GM18861 (cell line): Measurements from ENCODE around the gene PRICKLE3.
"Not testable (repeated sequence)": the region's sequence is repeated elsewhere in the genome, so short reads cannot be mapped to it uniquely, and the experiment has no call there.

Experiments used
- ATAC-seq: cut with Tn5 transposase; IDR thresholded peaks from one replicate; pipeline ENCODE4 v1.9.1; 2021; ENCODE audit not compliant: unreplicated experiment

Gene PRICKLE3

DNA sequence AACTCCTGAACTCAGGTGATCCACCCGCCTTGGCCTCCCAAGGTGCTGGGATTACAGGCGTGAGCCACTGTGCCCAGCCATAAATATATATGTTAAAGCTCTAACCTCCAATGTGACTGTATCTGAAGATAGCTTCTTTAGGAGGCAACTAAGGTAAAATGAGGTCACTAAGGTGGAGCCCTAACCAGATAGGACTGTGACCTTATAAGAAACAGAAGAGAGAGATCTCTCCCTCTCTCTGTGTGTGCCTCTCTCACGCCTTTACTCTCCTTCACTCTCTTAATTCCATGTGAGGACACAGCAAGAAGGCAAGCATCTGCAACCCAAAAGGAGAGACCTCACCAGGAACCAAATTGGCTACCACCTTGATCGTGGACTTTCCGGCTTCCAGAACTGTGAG lies 24.5 kb downstream of the PRICKLE3 start:
- ATAC-seq: no peak

DNA sequence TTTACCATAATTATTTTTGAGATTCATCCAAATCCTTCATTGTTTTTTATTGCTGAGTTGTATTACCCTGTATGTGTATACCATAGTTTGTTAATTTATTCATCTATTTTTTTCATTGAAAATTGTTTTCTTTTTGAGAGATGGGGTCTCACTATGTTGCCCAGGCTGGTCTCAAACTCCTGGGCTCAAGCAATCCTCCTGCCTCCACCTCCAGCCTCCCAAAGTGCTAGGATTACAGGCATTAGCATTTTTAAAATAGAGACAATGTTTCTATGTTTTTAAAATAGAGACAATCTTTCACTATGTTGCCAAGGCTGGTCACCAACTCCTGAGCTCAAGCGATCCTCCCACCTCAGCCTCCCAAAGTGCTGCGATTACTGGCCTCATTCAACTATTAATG lies 25.3 kb downstream of the PRICKLE3 start:
- ATAC-seq: no peak

GRCh38 chrX:49157194-49157593 lies 29.0 kb downstream of the PRICKLE3 start:
- no peak for ATAC-seq

DNA sequence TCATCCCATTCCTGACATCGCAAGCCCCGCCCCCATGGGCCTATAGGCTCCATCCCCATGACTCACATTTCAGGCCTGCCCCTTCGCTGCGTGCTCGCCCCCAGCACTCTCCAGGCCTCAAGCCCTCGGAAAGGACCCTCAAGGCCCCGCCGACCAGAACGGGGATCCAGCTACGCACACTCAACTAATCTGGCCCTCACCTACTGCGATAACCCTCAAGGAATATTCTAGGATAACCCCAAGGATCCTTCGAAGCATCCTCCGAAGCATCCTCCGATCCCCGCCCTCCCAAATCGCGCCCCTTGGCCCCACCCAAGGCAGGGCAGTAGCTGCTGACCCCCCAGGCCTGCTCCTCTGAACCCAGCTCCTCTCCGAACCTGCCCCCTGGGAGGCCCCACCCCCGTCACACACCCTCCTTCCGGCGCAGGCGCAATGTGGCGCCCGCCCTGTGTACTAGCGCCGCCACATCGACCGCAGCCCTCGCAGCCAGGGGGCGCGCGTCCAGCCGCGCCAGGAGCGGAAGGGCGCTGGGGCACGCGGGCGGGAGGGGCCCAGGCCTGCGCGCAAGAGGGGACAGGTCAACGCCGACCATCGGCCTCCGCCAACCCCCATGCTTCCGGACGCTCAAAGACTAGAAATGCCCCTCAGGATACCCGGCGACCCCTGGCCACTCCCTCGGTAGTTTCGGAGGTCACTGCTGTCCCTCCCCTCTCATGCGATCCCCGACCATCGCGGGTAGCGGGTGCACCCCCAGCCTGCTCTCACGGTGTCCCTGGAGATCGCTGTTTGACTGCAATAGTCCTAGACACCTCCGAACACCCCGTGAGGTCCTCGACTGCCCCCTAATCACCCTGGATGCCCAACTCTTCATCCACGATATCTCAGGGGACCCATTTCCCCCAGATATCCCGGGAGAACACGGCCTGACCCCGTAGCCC lies 30.0 kb downstream of the PRICKLE3 start:
- peak; percentile 74 for ATAC-seq

- ATAC-seq: no peak
Observed at GRCh38 chrX:49155243-49155899, 30.8 kb downstream of the PRICKLE3 start.

DNA sequence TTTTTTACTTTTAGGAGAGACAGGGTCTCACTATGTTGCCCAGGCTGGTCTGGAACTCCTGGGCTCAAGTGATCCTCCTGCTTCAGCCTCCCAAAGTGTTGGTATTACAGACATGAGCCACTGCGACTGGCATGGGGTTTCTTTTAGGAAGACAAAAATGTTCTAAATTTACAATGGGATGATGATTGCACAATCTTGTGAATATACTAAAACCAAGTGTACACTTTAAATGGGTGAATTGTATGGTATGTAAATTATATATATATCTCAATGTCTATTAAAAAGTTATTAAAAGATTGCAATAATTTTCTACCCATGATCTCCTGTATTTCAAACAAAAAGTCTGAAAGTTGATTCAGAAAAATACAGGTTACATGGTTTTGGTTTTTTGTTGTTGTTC lies 32.7 kb downstream of the PRICKLE3 start:
- ATAC-seq: no peak

GRCh38 chrX:49149291-49149690 lies 36.9 kb downstream of the PRICKLE3 start:
- ATAC-seq: not testable (repeated sequence)

GRCh38 chrX:49148390-49149100 lies 37.6 kb downstream of the PRICKLE3 start:
- not testable (repeated sequence) for ATAC-seq

- no peak for ATAC-seq
Observed at GRCh38 chrX:49147936-49148335, 38.2 kb downstream of the PRICKLE3 start.

DNA sequence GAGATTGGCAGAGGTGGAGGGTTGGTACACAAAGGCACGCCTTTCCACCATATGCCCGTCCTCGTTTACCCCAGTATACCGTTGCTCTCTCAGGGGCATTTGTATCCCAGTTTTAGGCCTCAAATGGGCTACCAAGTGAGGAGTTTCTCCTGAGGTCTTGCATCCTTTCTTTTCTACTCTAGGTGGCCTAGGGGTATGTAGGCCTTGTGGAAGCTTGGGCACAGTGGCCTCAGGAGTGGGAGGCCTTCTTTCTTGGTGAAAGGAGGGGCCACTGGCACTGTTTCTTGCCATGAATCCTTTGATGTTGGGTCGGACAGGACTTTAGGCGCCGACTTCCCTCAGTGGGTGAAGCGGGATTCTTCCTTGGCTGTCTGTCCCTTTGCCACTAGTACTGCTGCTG lies 38.9 kb downstream of the PRICKLE3 start:
- no peak for ATAC-seq

DNA sequence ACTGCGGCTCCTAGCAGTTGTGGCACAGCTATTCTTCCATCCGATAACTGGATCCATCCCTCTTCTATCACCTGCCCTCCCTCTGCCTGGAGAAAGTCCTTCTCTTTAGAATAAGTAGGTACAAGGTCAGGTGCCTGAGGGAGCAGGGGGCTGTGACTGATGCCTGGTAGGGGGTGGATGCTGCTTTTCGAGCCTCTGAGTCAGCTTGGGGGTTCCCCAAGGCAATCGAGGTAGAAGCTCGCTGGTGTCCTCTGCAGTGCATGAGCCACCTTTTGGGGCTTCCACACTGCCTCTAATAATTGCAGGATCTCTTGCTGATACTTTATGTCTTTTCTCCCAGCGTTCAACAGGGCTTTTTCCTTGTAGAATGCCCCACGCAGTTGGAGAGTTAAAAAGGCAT lies 43.0 kb downstream of the PRICKLE3 start:
- ATAC-seq: not testable (repeated sequence)

DNA sequence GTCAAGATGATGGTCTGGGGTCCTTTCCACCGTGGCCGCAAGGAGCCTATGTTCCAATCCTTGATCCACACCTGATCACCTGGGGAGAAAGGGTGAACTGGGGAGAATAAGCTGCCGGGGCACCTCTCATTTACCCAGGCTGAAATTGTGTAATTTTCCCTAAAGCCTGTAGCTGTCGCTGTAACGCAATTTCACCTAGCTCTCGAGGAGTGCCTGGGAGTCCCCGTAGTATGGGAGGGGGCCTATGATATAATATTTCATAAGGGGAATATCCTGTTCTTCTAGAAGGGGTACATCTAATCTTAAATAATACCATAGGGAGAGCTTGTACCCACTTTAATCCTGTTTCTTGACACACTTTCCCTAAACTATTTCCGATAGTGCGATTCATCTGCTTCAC lies 43.9 kb downstream of the PRICKLE3 start:
- ATAC-seq: not testable (repeated sequence)

GRCh38 chrX:49139713-49140112 lies 46.5 kb downstream of the PRICKLE3 start:
- ATAC-seq: no peak

- ATAC-seq: no peak
Observed at GRCh38 chrX:49137492-49137891, 48.7 kb downstream of the PRICKLE3 start.

DNA sequence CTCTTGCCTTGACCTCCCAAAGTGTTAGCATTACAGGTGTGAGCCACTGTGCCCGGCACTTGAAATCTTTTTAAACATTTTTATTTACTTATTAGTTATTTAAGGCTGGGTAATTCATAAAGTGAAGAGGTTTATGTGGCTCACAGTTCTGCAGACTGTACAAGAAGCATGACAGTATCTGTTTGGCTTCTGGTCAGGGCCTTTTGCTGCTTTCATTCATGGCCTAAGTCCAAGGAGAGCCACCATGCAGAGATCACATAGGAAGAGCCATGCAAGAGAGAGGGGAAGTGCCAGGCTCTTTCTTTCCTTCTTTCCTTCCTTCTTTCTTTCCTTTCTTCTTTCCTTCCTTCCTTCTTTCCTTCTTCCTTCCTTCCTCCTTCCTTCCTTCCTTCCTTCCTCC lies 52.4 kb downstream of the PRICKLE3 start:
- ATAC-seq: no peak

DNA sequence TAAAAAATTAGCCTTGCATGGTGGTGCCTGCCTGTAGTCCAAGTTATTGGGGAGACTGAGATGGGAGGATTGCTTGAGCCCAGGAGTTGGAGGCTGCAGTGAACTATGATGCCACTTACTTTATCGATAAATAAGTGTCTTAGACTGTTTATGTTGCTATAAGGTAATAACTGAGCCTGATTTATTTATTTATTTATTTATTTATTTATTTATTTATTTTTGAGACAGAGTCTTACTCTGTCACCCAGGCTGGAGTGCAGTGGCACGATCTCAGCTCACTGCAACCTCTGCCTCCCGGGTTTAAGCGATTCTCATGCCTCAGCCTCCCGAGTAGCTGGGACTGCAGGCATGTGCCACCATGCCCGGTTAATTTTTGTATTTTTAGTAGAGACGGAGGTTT lies 53.9 kb downstream of the PRICKLE3 start:
- ATAC-seq: not testable (repeated sequence)

- no peak for ATAC-seq
Observed at GRCh38 chrX:49129427-49129826, 56.7 kb downstream of the PRICKLE3 start.

DNA sequence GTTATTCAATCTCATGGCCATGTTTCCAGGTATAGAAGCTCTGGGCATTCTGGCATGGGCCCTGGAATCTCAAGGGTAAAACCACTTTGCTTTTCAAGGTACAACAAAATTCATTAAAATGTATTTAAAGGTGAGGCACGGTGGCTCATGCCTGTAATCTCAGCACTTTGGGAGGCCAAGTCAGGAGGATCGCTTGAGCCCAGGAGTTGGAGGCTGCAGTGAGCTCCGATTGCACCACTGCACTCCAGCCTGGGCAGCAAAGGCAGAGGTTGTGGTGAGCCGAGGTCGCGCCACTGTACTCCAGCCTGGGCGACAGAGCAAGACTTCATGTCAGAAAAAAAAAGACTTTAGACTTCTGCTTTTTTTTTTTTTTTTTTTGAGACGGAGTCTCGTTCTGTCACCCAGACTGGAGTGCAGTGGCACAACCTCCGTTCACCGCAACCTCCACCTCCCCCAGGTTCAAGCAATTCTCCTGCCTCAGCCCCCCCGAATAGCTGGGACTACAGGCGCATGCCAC lies 58.4 kb downstream of the PRICKLE3 start:
- ATAC-seq: not testable (repeated sequence)
